Thoracic aorta (tissue), 2 donors: ENCODE results near the gene COL25A1. TPM values are rescaled to one million over a fixed set of nuclear protein-coding genes. Genes with fewer than 3 reads are reported as not detected.

ENCODE experiments used
- ATAC-seq: fragments of 150-250 bp; one replicate; pipeline ENCODE4 v1.8.0; 2017; ENCODE audit warnings: low read depth; ENCODE audit not compliant: insufficient number of reproducible peaks, low FRiP score
- DNase-seq: peaks from one replicate; pipeline ENCODE4 v3.0.0-alpha.2; 2020; ENCODE audit warnings: low spot score
- H3K27ac ChIP-seq, 2 donors: fragments of 200-600 bp; sonication (generic); 1 replicate in 1 of 2; 2 replicates in 1 of 2; pipeline ENCODE4 v1.5.1; 2016; ENCODE audit warnings: mild to moderate bottlenecking in 2 of 2, moderate library complexity in 2 of 2
- H3K27me3 ChIP-seq: fragments of 200-600 bp; sonication (generic); replicated peaks from 2 replicates; pipeline ENCODE4 v1.6.0; 2016; ENCODE audit warnings: mild to moderate bottlenecking; ENCODE audit not compliant: insufficient read depth
- H3K36me3 ChIP-seq: fragments of 200-600 bp; sonication (generic); one replicate; pipeline ENCODE4 v1.5.1; 2016
- H3K4me1 ChIP-seq, 2 donors: fragments of 200-600 bp; sonication (generic); 1 replicate in 1 of 2; 2 replicates in 1 of 2; pipeline versions ENCODE4 v1.5.1 to v1.6.0; 2016; ENCODE audit warnings: low read depth in 2 of 2, mild to moderate bottlenecking in 1 of 2; ENCODE audit not compliant: control insufficient read depth in 1 of 2
- H3K4me3 ChIP-seq: fragments of 200-600 bp; sonication (generic); 2 replicates; pipeline ENCODE4 v1.5.1; 2016; ENCODE audit warnings: mild to moderate bottlenecking
- H3K9me3 ChIP-seq: fragments of 200-600 bp; sonication (generic); 2 replicates; pipeline ENCODE4 v1.5.1; 2016
- total RNA-seq, 2 donors: library from RNA; depleted of rRNA; stranded (reverse); fragments of >200 nt; gene quantifications; one replicate each; pipeline versions ENCODE4 v1.1.0 to v1.2.3, GENCODE V29; 2016
- TF ChIP-seq, protein P1 (sequence below): fragments of 200-600 bp; sonication (generic); IDR thresholded peaks from one replicate; pipeline ENCODE4 v1.5.1; 2019; ENCODE audit warnings: antibody characterized with exemption

The COL25A1 gene
- total RNA-seq, 2 donors from 2014 or later = 0.42 to 0.81 TPM

DNA sequence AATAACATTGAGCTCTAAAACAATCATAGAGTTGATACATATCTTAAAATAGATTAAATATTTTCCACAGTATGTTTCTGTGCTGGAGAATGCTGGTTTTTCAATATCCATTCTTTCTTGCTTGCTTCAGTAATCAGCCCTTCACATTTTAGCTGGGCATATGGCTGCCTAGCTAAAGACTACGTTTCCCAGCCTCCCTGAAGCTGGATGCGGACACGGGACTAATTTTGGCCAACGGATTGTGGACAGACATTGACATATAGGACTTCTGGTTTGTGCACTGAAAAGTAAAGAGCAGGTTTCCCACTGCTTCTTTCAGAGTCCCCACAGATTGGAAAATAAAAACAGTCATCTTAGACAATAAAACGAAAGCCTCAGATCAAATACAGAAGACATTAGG is 97.3 kb downstream of the COL25A1 start:
- Histone ChIP-seq H3K9me3 (no peaks in the 10 kb centered on the region), H3K4me1 (no peaks in the 10 kb centered on the region), H3K27me3 (no peaks in the 10 kb centered on the region), H3K4me3 (no peak overlapping the region), H3K27ac (no peak overlapping the region), H3K36me3 (no peaks in the 10 kb centered on the region)
- DNase-seq = no peak
- no peak for ATAC-seq
- TF ChIP-seq, protein P1, sequence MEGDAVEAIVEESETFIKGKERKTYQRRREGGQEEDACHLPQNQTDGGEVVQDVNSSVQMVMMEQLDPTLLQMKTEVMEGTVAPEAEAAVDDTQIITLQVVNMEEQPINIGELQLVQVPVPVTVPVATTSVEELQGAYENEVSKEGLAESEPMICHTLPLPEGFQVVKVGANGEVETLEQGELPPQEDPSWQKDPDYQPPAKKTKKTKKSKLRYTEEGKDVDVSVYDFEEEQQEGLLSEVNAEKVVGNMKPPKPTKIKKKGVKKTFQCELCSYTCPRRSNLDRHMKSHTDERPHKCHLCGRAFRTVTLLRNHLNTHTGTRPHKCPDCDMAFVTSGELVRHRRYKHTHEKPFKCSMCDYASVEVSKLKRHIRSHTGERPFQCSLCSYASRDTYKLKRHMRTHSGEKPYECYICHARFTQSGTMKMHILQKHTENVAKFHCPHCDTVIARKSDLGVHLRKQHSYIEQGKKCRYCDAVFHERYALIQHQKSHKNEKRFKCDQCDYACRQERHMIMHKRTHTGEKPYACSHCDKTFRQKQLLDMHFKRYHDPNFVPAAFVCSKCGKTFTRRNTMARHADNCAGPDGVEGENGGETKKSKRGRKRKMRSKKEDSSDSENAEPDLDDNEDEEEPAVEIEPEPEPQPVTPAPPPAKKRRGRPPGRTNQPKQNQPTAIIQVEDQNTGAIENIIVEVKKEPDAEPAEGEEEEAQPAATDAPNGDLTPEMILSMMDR = no peak

DNA sequence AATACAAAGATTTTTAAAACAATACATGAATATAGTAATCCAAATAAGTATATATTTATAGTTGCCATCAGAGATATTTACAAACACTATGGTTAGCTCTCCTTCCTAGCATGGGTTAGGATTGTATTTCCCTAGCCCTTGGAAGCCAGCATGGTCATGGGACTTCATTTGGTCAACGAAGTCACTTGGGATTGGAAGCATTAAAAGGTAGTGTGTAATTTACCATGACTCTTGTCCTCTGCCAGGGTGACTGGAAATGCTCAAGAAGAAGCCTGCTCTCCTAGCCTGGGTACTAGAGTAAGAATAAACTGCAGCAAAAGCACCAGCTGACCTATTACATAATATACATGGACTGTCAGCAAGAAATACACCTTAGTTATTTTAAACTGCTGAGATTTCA is 102.9 kb downstream of the COL25A1 start:
- H3K27ac ChIP-seq = no peak overlapping the region
- no peak for DNase-seq
- H3K36me3 ChIP-seq = no peaks in the 10 kb centered on the region
- TF ChIP-seq, protein P1 = no peak
- H3K9me3 ChIP-seq = no peaks in the 10 kb centered on the region
- no peaks in the 10 kb centered on the region for H3K4me1 ChIP-seq
- H3K27me3 ChIP-seq = no peaks in the 10 kb centered on the region
- no peak for ATAC-seq
- no peak overlapping the region for H3K4me3 ChIP-seq

DNA sequence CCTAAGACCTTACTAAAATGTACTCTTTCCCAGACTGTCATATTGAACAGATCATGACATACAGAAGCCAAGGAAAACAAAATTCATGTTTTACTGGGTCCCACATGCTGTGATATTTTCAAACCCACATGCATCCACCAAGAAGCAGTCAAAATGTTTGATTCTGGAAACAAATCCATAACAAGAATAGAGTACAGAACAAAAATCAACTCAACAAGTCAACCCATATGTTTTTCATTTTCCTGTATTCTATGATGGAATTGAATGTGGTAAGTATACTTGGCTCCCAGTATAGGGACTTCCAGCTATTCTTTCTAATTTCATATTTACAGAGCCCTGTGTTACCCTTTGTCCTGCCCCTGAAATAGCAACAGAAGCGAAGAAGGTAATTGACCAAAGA is 106.8 kb downstream of the COL25A1 start:
- TF ChIP-seq, protein P1 = no peak
- H3K36me3 ChIP-seq = no peaks in the 10 kb centered on the region
- no peak for ATAC-seq
- DNase-seq = no peak
- no peak overlapping the region for H3K4me3 ChIP-seq
- no peak overlapping the region for H3K27ac ChIP-seq
- H3K4me1 ChIP-seq = no peaks in the 10 kb centered on the region
- H3K27me3 ChIP-seq = no peaks in the 10 kb centered on the region
- H3K9me3 ChIP-seq = no peaks in the 10 kb centered on the region

DNA sequence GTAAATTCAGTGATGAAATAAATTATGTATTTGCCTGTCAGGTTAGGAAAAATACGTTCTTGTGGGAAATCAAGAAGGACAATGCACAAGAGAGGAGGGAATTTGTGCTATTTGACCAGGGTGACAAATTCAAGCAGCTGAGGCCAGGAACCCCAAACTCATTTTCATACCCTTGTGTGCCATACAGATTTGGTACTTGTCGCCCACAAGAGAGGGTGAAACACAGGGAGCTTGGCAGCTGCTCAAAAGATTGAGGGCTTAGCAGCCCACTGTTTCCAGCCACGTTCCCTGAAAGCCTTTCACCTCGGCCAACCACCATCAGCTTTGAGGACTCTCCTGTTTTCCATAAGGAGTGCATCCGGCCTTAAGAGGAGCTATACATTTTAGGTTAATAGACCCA is 111.2 kb downstream of the COL25A1 start:
- ATAC-seq (no peak), DNase-seq (no peak)
- Histone ChIP-seq H3K4me1 (no peaks in the 10 kb centered on the region), H3K27ac (no peak overlapping the region), H3K9me3 (no peaks in the 10 kb centered on the region), H3K36me3 (no peaks in the 10 kb centered on the region), H3K27me3 (no peaks in the 10 kb centered on the region), H3K4me3 (no peak overlapping the region)
- TF ChIP-seq, protein P1 = no peak

DNA sequence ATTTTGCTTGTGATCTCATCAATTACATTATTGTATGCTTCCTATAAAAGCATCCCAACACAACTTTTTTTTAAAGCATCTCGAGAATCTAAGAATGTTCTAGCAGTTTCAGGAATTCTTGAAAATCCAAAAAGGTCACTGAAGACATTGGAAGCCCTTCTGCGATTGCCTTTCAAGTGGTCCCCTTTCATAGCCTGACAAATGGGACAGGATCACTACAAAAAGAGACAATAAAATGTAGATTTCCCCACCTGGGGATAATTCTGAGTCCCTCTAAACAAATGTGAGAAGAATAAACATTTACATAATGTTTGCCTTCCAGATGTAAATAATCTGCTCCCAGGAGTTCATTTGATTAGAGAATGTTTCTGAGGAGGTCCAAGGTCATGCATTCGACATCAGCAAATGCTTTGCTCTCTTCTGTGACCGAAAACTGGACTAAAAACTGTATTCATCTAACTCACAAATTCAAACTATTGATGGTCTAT is 116.0 kb downstream of the COL25A1 start:
- TF ChIP-seq, protein P1 = no peak
- no peak overlapping the region for H3K27ac ChIP-seq
- no peaks in the 10 kb centered on the region for H3K27me3 ChIP-seq
- peaks cover 0 to 16% of the 10 kb centered on the region in 2 donors for H3K4me1 ChIP-seq
- no peaks in the 10 kb centered on the region for H3K9me3 ChIP-seq
- DNase-seq (no peak), ATAC-seq (no peak)
- H3K4me3 ChIP-seq = no peak overlapping the region
- H3K36me3 ChIP-seq = no peaks in the 10 kb centered on the region
